H4 (cell line): ENCODE data around the gene CUEDC2. TPM values are rescaled to one million over a fixed set of nuclear protein-coding genes. Genes with fewer than 3 reads are reported as not detected.

Experiments
- DNase-seq: peaks from one replicate; pipeline ENCODE4 v3.0.0-alpha.2; 2015; ENCODE audit warnings: low spot score
- total RNA-seq: library from RNA; depleted of rRNA; stranded (reverse); fragments of >200 nt; shearing (Covaris generic); gene quantifications from 2 replicates; pipeline ENCODE4 v1.2.3, GENCODE V29; 2014

CUEDC2 gene
- total RNA-seq, 1 experiment from 2014 or later: 47.4 TPM

DNA sequence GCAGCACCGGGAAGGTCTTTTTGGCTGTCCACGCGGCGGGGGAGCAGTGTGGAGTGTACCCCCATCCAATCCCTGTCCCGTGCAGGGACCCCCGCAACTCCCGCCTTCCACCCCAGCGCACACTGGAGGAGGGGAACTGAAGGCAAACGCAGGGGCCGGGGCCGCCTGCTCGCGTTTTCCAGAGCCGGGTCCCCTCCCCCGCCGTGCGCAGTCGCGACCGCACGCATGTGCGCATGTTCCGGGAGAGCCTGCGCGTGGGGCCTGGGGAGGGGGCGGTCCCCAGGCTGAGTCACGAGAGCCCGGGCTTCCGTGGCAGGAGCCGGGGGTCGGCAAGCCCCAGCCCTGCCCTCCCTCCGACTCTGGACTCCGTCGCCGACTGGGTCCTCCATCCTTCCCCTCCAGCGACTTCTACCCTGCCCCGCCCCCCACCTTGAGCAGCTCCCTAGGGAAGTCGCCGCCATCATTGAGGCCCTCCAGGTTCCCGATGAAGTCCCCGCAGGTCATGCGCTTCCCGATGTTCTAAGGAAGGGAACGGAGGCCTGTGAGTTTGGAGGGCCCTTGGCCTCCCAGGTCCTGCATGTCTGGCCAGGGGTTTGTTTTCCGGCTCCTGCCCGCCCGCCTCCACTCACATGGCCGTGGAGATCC, 21.8 kb downstream of the CUEDC2 start:
- no peak for DNase-seq

DNA sequence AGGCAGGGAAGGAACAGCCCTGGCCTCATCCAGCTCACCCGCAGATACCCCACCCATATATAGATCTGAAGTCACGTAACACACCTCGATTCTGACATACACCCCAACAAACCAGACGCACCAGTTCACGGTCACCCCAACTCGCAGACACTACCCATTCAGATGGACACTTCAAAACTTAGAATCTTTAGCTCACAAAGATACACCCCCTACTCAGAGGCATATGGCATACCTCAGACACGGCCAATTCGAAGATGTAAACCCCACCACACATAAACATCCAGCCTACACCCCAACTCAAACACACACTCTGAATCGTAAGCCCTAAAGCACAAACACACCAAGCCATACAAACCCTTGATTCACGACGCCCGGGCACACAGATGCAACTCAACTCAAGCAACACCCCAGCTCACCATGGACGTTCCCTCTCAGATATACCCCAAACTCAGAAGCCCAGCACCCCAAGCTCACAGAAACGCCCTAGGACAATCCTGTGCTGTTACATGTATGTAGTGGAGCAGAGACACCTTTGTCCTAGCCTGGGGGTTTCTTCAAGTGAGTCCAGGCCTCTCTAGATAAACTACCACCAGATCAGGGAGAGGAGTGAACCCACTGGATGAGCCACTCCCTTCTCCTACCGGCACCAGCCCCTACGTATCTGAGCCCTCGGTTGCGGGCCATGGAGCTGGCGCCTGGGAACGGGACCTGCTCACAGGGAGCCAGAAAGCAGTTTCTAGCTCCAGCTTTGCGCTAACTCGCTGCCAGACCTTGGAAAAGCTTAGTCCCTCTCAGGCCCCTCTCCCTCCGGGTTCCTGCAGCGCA, 22.6 kb downstream of the CUEDC2 start:
- DNase-seq: no peak

DNA sequence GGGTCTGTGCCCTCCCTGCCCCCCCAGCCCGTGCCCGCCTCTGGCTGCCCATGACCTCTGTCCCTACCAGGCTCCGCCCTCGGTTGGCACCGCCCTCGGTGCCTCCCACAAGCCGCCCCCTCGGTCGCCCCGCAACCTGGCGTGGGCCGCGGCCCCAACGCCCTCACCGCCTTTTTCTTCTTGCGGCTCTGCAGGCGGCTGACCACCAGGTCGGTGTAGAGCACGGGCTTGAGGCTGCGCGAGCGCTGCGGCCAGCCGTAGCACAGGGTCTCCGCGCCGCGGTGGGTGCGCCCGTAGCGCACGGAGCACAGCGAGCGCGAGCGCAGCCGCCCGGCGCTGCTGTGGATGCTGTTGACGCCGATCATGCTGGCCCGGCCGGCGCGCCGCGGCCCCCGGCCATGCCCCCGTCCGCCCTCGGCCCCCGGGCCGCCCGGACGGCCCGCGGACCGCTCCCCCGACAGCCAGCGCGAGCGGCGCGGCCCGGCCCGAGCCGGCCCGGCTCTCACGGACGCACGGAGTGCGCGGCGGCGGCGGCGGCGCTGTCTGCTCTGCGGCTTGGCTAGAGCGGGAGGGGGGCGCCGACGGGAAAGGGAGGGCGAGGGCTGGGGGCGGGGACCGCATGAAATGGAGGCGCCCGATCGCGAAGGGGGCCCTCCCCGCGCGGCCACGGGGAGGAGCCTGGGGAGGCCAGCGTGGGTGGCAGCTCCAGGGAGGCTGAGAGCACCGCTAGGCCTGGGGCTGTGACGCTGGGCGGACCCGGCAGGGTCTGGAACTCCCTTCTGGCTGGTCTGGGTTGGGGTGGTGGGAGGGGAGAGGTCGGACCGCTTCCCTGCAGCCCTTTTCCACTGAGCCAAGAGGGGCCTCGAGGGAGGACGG, 23.4 kb downstream of the CUEDC2 start:
- DNase-seq: no peak

DNA sequence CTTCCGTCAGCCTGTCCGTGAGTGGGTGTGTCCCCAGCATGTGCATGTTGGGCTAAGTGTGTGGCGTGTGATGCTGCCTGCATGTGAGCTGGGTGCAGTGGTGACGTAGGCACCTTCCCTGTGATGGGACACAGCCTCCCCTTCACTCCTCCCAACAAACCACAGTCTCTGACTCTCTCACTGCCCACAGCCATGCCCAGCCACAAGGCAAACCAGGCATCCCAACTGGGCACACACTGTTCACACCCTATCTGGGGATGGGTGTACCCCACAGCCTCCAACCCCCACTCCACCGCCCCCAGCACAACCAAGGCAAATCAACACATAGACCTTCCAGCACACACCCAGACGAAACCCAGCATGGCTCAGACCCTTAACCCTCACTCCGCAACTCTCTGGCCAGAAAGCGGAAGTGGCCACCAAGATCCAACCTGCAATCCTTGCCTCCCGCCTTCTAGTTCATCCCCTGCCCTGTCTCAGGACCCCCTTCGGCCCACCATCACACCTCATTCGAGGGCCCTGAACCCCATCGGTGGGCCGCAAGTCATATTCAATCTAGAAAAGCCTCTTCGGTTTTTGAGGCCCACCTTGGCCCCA, 24.1 kb downstream of the CUEDC2 start:
- DNase-seq: no peak

DNA sequence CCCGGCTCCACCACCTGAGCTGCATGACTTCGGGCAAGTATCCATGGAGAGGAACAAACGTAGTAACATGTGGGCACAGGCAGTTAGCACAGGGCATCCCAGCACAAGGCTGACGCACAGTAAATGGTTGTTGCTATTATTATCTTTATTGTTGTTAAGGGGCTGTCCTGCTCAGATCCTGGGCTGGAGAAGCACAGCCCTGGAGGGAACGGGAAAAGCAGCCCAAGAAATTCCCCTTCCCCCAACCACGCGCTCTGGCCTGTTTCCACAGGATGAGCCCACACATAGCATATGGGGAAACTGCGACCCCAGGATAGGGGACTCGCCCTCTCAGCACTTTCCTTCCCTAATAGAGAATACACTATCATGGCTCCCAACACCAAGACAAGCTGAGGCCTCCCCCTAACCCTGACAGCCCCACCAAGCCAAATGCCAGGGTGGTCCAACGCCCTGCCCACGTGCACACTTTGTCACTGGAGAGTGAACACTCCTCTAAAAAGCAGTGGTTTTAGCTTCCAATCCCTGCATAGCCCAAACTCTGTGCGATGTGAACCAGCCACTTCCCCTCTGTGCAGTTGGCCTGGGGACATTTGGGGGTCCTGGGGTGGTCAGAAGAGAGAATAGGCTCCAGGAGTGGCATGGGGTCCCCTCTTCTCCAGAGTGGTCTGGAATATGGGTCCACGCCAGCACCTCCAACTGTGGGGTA, 24.8 kb downstream of the CUEDC2 start:
- no peak for DNase-seq

DNA sequence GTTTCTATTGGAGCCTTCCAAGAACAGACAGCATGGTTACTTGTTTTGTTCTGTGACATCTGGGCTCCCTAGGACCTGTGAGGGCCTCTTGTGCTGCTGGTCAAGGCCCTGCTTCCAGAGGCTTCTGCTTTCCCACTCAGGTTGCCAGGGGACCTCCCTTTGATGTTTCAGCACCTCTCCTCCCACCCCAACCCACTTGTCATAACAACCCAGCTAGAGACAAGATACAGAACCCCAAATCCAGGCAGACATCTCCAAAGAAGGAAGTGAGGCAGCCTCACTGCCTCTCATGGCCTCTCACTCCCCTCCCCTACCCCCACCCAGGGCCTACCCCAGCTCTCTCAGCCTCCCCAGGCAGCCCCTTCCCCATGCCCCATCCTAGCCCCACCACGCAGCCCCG, 25.6 kb downstream of the CUEDC2 start:
- DNase-seq: no peak

DNA sequence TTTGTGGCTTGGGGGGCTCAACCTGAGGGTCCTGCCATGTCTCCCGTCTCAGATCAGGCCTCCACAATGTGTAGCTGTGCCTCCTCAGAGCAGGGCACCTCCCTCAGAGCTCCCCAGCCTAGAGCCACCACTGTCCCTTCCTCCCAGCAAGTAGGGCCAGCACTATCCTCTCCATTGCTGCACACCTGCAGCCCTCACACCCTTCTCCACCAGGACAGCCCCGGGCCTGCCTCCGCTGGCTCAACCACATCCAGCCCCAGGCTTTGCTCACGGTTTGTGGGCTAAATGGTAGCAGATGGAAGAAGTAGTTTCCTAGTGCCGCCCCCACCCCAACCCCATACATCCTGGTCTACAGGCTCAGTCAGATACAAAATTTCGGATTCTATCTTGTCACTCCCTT, 26.7 kb downstream of the CUEDC2 start:
- no peak for DNase-seq

DNA sequence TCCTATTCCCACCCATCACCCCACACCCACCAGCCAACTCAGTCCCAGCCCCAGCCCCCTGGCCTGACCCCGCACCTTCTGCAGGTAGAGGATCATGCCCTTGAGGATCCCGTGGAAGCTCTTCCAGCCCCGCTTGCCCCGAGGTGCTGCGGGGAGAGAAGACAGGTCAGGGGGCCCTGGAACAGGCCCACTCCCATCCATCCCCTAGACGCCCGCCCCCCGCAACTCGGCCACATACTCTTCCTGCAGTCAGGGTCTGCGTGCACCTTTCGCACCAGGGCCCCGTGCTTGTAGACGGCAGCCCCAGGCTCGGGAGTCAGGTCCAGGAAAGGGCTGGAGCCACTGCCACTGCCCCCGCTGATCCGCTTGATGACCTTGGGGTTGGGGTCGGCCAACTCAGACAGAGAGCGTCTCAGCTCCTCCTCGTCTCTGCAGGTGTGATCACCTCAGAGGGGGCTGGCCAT, 27.2 kb downstream of the CUEDC2 start:
- DNase-seq: no peak

DNA sequence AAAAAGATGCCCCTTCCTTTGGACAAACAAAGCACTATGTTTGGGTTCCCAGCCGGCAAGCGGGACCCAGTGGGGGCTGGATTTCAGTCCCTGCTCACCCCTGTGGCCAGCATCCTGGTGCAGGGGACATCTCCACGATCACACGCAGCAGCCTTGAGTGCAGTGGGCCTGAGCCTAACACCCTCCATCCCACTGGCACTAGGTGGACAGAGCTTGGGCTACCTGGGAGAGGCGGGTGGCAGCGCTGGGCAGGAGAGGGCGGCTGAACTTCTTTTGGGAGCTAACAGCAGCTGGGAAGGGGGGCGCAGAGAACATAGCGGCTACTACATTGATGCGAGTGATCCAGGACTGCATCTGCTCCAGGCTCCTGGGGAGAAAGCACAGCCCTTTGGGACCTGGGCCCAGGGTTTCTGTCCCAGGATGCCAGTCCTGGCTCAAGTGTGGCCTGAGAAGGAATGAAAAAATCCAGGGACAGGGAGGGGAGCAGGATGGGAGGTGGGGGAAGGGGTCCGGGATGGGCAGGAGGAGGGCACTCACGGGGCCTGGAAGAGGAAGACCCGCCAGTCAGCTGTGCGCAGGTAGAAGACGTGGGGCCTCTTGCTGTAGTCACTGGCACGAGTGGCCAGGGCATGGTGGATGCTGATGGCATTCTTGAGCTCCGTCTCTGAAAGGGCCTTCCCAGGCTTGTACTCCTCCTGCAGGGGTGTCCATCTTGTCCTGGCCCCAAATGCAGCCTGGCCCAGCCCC, 27.8 kb downstream of the CUEDC2 start:
- no peak for DNase-seq

DNA sequence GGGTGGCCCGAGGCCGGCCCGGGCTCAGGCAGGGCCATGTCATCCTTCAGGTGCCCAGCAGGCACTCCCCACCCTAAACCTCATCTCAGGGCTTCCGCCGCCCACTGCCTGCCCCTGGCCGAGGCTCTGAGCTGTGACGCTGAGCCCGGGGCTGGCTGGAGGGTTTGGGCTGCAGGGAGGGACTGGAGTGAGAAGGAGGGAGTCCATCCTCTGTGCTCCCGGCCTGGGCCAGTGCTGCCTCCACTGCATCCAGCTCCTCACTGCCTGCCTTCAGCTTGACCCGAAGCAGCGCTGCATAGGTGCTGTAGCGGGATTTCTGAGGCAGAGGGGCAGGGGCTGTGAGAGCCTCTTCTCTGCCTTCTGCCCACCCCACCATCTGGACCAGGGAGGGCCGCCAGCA, 29.3 kb downstream of the CUEDC2 start:
- no peak for DNase-seq

DNA sequence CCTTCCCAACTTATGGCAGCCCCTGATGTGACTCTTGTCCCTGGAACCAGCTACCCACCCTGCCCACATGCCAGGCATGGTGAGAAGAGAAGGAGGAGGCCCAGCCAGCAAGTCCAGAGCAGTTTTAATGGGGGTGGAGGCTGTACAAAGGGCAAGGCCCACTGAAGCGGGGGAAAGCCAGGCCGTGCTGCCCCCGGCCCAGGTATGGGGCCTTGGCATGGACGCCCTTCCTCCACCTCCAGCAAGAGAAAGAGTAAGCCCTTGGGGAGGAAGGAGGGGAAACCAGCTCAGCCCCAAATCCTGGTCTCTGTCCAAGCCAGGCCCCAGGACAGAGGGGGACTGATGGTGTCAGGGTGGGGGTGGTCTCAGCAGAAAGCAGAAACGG, 29.9 kb downstream of the CUEDC2 start:
- no peak for DNase-seq

DNA sequence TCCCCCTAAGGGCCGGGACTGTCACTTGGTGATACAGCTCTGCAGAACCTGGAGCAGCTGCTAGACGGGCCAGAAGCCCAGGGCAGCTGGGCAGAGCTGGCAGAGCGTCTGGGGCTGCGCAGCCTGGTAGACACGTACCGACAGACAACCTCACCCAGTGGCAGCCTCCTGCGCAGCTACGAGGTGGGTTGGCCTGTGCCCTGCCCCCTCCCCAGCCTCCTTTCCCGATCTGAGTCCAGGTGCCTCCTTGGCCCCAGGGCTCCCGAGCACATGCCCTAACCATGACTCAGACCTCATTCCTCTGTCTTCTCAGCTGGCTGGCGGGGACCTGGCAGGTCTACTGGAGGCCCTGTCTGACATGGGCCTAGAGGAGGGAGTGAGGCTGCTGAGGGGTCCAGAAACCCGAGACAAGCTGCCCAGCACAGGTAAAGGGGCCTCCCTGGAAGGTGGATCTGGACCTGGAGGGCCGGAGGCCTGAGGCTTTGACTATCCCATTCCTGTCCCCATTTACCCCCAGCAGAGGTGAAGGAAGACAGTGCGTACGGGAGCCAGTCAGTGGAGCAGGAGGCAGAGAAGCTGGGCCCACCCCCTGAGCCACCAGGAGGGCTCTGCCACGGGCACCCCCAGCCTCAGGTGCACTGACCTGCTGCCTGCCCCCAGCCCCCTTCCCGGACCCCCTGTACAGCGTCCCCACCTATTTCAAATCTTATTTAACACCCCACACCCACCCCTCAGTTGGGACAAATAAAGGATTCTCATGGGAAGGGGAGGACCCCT, 30.5 kb downstream of the CUEDC2 start:
- peak; percentile 41 for DNase-seq

DNA sequence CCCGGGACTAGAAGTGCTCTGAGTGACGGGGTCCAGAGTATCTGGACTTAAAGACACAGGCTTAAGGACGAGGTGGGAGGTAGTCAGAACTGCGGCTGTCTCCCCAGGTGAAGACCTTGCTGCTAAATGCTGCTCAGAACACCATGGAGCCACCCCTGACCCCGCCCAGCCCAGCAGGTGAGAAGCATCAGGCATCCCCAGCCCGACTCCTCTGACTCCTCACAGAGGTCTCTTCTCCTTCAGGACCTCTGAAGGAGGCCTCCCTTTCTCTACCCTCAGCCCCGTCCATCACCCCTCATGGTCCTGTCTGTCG, 31.1 kb downstream of the CUEDC2 start:
- no peak for DNase-seq

DNA sequence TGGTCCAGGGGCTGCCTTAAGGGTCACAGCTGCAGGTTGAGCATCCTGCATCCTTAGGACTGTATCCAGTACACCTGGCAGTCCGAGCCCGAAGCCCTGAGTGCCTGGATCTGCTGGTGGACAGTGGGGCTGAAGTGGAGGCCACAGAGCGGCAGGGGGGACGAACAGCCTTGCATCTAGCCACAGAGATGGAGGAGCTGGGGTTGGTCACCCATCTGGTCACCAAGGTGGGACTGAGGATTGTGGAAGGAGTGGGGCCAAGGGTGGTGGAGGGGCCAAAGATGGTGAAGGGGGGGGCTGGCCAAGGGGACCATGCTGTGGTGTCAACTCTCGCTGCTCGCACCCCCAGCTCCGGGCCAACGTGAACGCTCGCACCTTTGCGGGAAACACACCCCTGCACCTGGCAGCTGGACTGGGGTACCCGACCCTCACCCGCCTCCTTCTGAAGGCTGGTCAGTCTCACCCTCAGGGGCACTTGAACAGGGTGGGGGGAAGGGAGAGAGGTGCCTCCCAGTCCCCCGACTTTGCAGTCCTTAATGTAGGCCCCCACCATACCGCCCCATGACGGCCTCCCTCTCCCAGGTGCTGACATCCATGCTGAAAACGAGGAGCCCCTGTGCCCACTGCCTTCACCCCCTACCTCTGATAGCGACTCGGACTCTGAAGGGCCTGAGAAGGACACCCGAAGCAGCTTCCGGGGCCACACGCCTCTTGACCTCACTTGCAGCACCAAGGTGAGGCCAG, 31.6 kb downstream of the CUEDC2 start:
- no peak for DNase-seq

DNA sequence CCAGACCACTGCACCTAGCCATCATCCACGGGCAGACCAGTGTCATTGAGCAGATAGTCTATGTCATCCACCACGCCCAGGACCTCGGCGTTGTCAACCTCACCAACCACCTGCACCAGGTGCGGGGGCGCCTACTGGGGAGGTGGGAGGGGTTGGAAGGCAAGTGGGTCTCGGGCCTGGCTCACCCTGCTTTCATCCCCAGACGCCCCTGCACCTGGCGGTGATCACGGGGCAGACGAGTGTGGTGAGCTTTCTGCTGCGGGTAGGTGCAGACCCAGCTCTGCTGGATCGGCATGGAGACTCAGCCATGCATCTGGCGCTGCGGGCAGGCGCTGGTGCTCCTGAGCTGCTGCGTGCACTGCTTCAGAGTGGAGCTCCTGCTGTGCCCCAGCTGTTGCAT, 32.3 kb downstream of the CUEDC2 start:
- DNase-seq: no peak

DNA sequence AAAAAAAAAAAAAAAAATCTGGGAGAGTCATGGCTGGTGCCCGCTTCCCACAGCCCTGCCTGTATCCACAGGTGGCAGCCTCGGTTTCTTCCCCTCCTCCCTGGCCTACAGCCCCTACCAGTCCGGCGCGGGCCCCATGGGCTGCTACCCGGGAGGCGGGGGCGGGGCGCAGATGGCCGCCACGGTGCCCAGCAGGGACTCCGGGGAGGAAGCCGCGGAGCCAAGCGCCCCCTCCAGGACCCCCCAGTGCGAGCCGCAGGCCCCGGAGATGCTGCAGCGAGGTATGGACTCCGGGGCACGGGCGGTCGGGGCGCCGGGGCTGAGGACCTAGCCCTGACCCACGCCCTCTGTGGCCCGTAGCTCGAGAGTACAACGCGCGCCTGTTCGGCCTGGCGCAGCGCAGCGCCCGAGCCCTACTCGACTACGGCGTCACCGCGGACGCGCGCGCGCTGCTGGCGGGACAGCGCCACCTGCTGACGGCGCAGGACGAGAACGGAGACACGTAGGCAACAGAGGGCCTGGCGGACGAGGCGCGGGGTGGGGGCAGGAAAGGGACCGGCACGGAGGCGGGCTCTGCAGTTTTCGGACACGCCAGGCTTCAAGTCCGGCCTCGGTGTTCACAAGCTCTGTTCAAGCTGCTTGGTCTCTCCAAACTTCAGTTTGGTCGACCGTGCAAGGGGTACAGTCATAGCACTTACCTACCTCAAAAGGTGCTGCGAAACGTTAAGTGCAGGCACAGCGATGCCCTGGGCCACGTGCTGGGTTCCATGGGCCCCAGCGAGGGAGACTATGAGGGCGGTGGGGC, 33.0 kb downstream of the CUEDC2 start:
- peak; percentile 86 for DNase-seq

DNA sequence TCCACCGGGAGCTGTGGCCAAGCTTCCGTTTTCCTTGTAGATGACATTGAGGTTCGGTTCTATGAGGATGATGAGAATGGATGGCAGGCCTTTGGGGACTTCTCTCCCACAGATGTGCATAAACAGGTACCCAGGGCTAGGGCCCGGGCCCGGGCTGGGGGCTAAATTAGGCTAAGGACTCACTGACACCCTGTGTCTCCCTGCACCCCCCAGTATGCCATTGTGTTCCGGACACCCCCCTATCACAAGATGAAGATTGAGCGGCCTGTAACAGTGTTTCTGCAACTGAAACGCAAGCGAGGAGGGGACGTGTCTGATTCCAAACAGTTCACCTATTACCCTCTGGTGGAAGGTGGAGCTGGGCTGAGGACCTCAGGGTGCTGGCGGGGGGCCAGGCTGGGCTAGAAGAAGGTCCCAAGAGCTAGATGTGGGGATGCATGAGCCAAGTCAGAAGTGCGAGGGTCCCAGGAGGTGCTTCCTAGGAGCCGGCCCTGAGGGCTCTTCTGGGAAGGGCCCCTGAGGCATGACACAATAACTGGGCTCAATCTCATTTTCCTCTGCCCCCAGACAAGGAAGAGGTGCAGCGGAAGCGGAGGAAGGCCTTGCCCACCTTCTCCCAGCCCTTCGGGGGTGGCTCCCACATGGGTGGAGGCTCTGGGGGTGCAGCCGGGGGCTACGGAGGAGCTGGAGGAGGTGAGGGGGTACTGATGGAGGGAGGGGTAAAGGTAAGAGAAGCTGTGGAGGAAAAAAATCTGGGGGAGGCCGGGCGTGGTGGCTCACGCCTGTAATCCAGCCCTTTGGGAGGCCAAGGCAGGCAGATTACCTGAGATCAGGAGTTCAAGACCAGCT, 34.0 kb downstream of the CUEDC2 start:
- DNase-seq: no peak
